ENCODE data around the gene ZNF669. TPM values are rescaled to one million over a fixed set of nuclear protein-coding genes. Genes with fewer than 3 reads are reported as not detected.
A peak's percentile ranks its signal among the peaks of the same experiment; 100 is the strongest.

ZNF669 gene
- total and polyA plus RNA-seq, 3 donors from 2014 or later: 9.4 to 12.1 (median 10.6) TPM

DNA sequence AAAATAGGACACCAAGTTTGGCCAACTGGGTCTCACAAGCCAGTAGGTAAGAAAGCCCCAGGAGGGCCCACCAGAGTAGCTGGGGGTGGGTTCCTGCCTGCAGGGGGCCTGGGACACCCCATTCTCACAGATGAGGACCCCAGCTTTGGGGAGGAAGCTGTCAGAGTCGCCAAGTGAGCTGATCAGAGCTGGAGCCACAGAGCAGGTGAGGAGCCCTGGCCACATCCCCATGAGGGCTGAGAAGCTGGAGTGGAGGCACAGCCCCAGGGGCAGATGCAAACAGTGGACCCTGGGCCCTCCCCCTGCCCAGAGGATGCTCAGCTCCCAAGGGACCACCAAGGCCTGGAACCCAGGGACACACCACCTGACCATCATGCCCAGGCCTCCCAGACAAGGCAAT, 16.9 kb downstream of the ZNF669 start:
- WGBS, 2 donors: 78% methylated on average over 1 of the region's 1 CpG; no CpG with 5 or more reads in 1 of the 2 donors
- Histone ChIP-seq H3K4me3 (no peak overlapping the region), H3K27ac (no peak overlapping the region), H3K36me3 (ENCODE audit: low read depth, missing control alignments) (no peaks in the 10 kb centered on the region), H3K27me3 (no peaks in the 10 kb centered on the region), H3K9me3 (no peaks in the 10 kb centered on the region), H3K4me1 (no peaks in the 10 kb centered on the region)
- intact Hi-C loops (cut with DNase I; ENCODE audit: low total_unique reads): no loop called here
- no peak for DNase-seq
- no peak for TF ChIP-seq POLR2A (IDR thresholded peaks at IDR 0.05)
- TF ChIP-seq, protein P1, sequence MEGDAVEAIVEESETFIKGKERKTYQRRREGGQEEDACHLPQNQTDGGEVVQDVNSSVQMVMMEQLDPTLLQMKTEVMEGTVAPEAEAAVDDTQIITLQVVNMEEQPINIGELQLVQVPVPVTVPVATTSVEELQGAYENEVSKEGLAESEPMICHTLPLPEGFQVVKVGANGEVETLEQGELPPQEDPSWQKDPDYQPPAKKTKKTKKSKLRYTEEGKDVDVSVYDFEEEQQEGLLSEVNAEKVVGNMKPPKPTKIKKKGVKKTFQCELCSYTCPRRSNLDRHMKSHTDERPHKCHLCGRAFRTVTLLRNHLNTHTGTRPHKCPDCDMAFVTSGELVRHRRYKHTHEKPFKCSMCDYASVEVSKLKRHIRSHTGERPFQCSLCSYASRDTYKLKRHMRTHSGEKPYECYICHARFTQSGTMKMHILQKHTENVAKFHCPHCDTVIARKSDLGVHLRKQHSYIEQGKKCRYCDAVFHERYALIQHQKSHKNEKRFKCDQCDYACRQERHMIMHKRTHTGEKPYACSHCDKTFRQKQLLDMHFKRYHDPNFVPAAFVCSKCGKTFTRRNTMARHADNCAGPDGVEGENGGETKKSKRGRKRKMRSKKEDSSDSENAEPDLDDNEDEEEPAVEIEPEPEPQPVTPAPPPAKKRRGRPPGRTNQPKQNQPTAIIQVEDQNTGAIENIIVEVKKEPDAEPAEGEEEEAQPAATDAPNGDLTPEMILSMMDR (IDR thresholded peaks at IDR 0.05): no peak

DNA sequence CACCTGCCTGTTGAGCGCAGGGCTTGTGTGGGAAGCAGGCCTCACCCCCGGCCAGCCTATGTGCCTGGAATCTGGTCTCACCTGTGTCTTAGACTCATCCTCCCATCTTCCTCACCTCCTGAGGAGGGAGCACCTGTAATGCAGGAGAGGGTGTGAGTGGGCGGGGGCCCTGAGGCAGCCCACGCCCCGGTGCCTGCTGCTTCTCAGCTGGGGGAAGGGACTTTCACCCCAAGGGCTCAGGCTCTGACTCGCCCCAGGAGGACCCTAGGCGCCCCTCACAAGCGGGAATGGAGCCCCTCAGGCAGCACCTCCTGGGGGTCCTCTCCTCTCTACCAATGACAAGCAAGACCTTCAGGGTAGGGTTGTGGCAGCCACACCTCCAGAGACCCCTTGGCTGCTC, 18.8 kb downstream of the ZNF669 start:
- intact Hi-C loops (cut with DNase I; ENCODE audit: low total_unique reads): no loop called here
- no peak for DNase-seq
- 90 to 99% methylated on average over 6 to 7 of the region's 8 CpGs for WGBS, 2 donors

DNA sequence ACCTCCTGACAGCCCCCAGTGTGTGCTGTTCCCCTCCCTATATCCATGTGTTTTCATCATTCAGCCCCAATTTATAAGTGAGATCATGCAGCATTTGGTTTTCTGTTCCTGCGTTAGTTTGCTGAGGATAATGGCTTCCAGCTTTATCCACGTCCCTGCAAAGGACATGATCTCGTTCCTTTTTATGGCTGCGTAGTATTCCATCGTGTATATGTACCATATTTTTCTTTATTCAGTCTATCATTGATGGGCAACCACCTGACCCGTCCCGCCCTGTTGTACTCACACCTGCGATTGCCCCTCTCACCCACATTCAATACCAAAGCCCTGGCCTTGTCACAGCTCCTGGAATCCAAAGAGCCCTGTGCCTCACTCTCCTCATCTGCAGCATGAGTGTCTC, 19.4 kb downstream of the ZNF669 start:
- 90 to 94% methylated on average over 8 of the region's 8 CpGs for WGBS, 2 donors
- no peak for DNase-seq
- Histone ChIP-seq H3K36me3 (ENCODE audit: low read depth, missing control alignments) (no peaks in the 10 kb centered on the region), H3K4me1 (no peaks in the 10 kb centered on the region), H3K9me3 (no peaks in the 10 kb centered on the region), H3K27me3 (no peaks in the 10 kb centered on the region), H3K4me3 (no peak overlapping the region), H3K27ac (no peak overlapping the region)
- no peak for TF ChIP-seq POLR2A (IDR thresholded peaks at IDR 0.05)
- TF ChIP-seq, protein P1 (IDR thresholded peaks at IDR 0.05): no peak
- intact Hi-C loops (cut with DNase I; ENCODE audit: low total_unique reads): no loop called here

More for the DNA sequence above, 18.8 kb downstream of the ZNF669 start:
- Histone ChIP-seq H3K27me3 (no peaks in the 10 kb centered on the region), H3K36me3 (ENCODE audit: low read depth, missing control alignments) (no peaks in the 10 kb centered on the region), H3K4me3 (no peak overlapping the region), H3K27ac (no peak overlapping the region), H3K4me1 (no peaks in the 10 kb centered on the region), H3K9me3 (no peaks in the 10 kb centered on the region)
- TF ChIP-seq, protein P1 (IDR thresholded peaks at IDR 0.05): no peak
- TF ChIP-seq POLR2A (IDR thresholded peaks at IDR 0.05): no peak

DNA sequence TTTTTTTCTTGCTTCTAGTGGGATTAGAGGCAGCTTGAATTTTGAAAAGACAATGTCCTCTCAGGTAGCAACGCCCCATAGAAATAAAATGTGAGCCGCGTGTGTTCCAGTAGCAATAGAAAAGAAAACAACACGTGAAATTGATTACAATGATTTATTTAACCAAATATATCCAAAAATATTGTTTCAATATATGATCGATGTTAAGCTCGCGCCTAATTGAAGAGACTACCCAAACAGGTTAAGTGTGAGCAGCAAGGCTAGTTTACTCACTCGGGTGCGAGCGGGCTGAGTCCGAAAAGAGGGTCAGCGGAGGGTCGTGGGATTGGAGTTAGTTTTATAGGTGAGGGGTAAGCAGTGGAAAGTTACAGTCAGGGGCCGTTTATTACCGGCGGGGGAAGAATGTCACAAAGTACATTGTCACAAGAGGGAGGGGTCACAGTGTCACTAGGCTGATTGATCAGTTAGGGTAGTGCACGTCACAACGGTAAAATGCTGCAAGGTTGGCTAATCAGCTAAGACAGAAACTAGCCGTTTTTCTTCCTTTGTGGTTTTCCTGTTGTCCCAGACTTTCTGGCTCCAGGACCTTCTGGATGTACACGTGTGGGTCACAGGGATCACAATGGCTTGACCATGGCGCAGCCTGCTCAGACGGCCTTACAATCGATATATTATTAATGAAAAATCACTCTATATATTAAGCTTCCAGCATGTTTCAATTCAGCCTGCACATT, 24.8 kb downstream of the ZNF669 start:
- Histone ChIP-seq H3K36me3 (ENCODE audit: low read depth, missing control alignments) (no peaks in the 10 kb centered on the region), H3K27me3 (no peaks in the 10 kb centered on the region), H3K27ac (peak overlapping the region in 1 of 2 donors; percentile 85), H3K4me3 (peak overlapping the region; percentile 80 to 92), H3K9me3 (no peaks in the 10 kb centered on the region), H3K4me1 (no peaks in the 10 kb centered on the region)
- WGBS, 2 donors: 27 to 48% methylated on average over 23 of the region's 23 CpGs
- intact Hi-C loops (cut with DNase I; ENCODE audit: low total_unique reads): no loop called here
- peak; percentile 20 for DNase-seq
- no peak for TF ChIP-seq POLR2A (IDR thresholded peaks at IDR 0.05)
- TF ChIP-seq, protein P1 (IDR thresholded peaks at IDR 0.05): no peak

Data from testis (tissue), 3 donors.